ENCODE measurements around the gene MSH4. TPM values are rescaled to one million over a fixed set of nuclear protein-coding genes. Genes with fewer than 3 reads are reported as not detected.

MSH4 gene
- total RNA-seq, 1 experiment from 2014 or later = not detected

GRCh38 chr1:75932304-75932703 is 135.6 kb downstream of the MSH4 start, which contains the start of gene ASB17:
Gene ASB17 (minus strand): TSS chr1:75932404. CDS start chr1:75932291, 113 bp downstream.
- no peak for DNase-seq (ENCODE audit: low read depth)

GRCh38 chr1:75937034-75937433 is 140.4 kb downstream of the MSH4 start:
- DNase-seq (ENCODE audit: low read depth) = peak; percentile 82

- DNase-seq (ENCODE audit: low read depth) = peak; percentile 39
These were observed 146.4 kb downstream of the MSH4 start for GRCh38 chr1:75943037-75943436.

- no peak for DNase-seq (ENCODE audit: low read depth)
These were observed 153.5 kb downstream of the MSH4 start for GRCh38 chr1:75950176-75950575.

GRCh38 chr1:75952016-75952415 is 155.3 kb downstream of the MSH4 start:
- no peak for DNase-seq (ENCODE audit: low read depth)

- no peak for DNase-seq (ENCODE audit: low read depth)
These were observed 156.8 kb downstream of the MSH4 start for GRCh38 chr1:75953461-75953860.

GRCh38 chr1:75954586-75954985 is 157.9 kb downstream of the MSH4 start:
- peak; percentile 44 for DNase-seq (ENCODE audit: low read depth)

Other genes starting within 250 kb of the MSH4 start
- 0.12 TPM in 1 of 2 replicates, not detected in the other for gene SLC44A5, start 185.8 kb upstream of the MSH4 start, total RNA-seq (2014; rRNA removed; shearing (Covaris generic))
- gene ACADM, start 72.2 kb upstream of the MSH4 start, total RNA-seq (2014; rRNA removed; shearing (Covaris generic)) = 34.7 and 53.2 TPM in 2 replicates
- 111 and 115 TPM in 2 replicates for gene RABGGTB, start 10.6 kb upstream of the MSH4 start, total RNA-seq (2014; rRNA removed; shearing (Covaris generic))
- gene ASB17, start 135.5 kb downstream of the MSH4 start, total RNA-seq (2014; rRNA removed; shearing (Covaris generic)) = not detected in 2 replicates